Ascending aorta (tissue), 2 donors: ENCODE measurements around the gene DUS2. TPM values are rescaled to one million over a fixed set of nuclear protein-coding genes. Genes with fewer than 3 reads are reported as not detected.

Experiments
- DNase-seq, 2 donors: peaks; one replicate each; pipeline ENCODE4 v3.0.0-alpha.2; 2019; ENCODE audit warnings: low spot score in 2 of 2
- H3K27ac ChIP-seq, 2 donors: fragments of 200-600 bp; sonication (generic); one replicate each; pipeline ENCODE4 v1.5.1; 2016 to 2017; ENCODE audit warnings: mild to moderate bottlenecking in 1 of 2
- H3K27me3 ChIP-seq: fragments of 200-600 bp; sonication (generic); one replicate; pipeline ENCODE4 v1.5.1; 2017
- H3K36me3 ChIP-seq, 2 donors: fragments of 200-600 bp; sonication (generic); one replicate each; pipeline ENCODE4 v1.5.1; 2016
- H3K4me1 ChIP-seq, 2 donors: fragments of 200-600 bp; sonication (generic); one replicate each; pipeline ENCODE4 v1.5.1; 2016 to 2017; ENCODE audit warnings: mild to moderate bottlenecking in 1 of 2
- H3K4me3 ChIP-seq, 2 donors: fragments of 200-600 bp; sonication (generic); one replicate each; pipeline ENCODE4 v1.5.1; 2016 to 2017; ENCODE audit warnings: mild to moderate bottlenecking in 1 of 2
- H3K9me3 ChIP-seq, 2 donors: fragments of 200-600 bp; sonication (generic); one replicate each; pipeline ENCODE4 v1.5.1; 2016
- CTCF ChIP-seq, 3 experiments: fragments of 200-600 bp in 2 of 3; fragments of 450-650 bp in 1 of 3; sonication (generic) in 2 of 3; IDR thresholded peaks; one replicate each; pipeline ENCODE4 v1.5.1; 2016 to 2019; ENCODE audit warnings: antibody characterized with exemption in 3 of 3, mild to moderate bottlenecking in 1 of 3, moderate library complexity in 1 of 3
- intact Hi-C: fragments of 100-400 bp; cut with DNase I; formaldehyde crosslinking; loops from one replicate; pipeline ENCODE4 v1.15.1; 2023
- total RNA-seq: library from RNA; depleted of rRNA; stranded (reverse); fragments of >200 nt; gene quantifications from one replicate; pipeline ENCODE4 v1.1.0, GENCODE V29; 2016

The DUS2 gene
- total RNA-seq, 1 donor from 2014 or later, result 7.6 TPM

- no peaks in the 10 kb centered on the region for H3K27me3 ChIP-seq
- H3K4me1 ChIP-seq, result peaks cover 11 to 26% of the 10 kb centered on the region in 2 donors
- intact Hi-C loops, result no loop called here
- peak overlapping the region in 1 of 2 donors; percentile 93 for H3K27ac ChIP-seq
- no peak for TF ChIP-seq CTCF (IDR thresholded peaks at IDR 0.05)
- no peaks in the 10 kb centered on the region for H3K36me3 ChIP-seq
- H3K4me3 ChIP-seq, result no peak overlapping the region
- no peaks in the 10 kb centered on the region for H3K9me3 ChIP-seq
- DNase-seq, result peak in 1 of 2 donors; percentile 50
Observed at GRCh38 chr16:68062910-68063393, 39.9 kb downstream of the DUS2 start.

GRCh38 chr16:68064791-68065365, 41.8 kb downstream of the DUS2 start:
- peaks cover 11 to 26% of the 10 kb centered on the region in 2 donors for H3K4me1 ChIP-seq

GRCh38 chr16:68065716-68066305, 42.7 kb downstream of the DUS2 start:
- Histone ChIP-seq H3K27me3 (no peaks in the 10 kb centered on the region), H3K4me1 (peaks cover 11 to 26% of the 10 kb centered on the region in 2 donors), H3K36me3 (peaks cover under 1 to 10% of the 10 kb centered on the region in 2 donors), H3K4me3 (no peak overlapping the region), H3K9me3 (no peaks in the 10 kb centered on the region), H3K27ac (peak overlapping the region; percentile 90 to 93)
- DNase-seq, result no peak
- intact Hi-C loops, result loop anchor here (1.0 kb wide), 1 partner anchor 18 kb away; no protein-coding TSS in a partner anchor
- no peak for TF ChIP-seq CTCF (IDR thresholded peaks at IDR 0.05)

More at GRCh38 chr16:68064791-68065365, 41.8 kb downstream of the DUS2 start:
- Histone ChIP-seq H3K27me3 (no peaks in the 10 kb centered on the region), H3K4me3 (no peak overlapping the region), H3K9me3 (no peaks in the 10 kb centered on the region), H3K27ac (peak overlapping the region; percentile 90 to 93), H3K36me3 (peaks cover 0 to under 1% of the 10 kb centered on the region in 2 donors)
- TF ChIP-seq CTCF (IDR thresholded peaks at IDR 0.05), result peak; percentile 56 to 69 (median 64)
- intact Hi-C loops, result loop anchor here (1.0 kb wide), 1 partner anchor 19 kb away; no protein-coding TSS in a partner anchor
- peak in 1 of 2 donors; percentile 85 for DNase-seq

- Histone ChIP-seq H3K4me3 (no peak overlapping the region), H3K36me3 (peaks cover 5 to 16% of the 10 kb centered on the region in 2 donors), H3K4me1 (peaks cover 11 to 26% of the 10 kb centered on the region in 2 donors), H3K9me3 (no peaks in the 10 kb centered on the region), H3K27ac (peak overlapping the region; percentile 90 to 93), H3K27me3 (no peaks in the 10 kb centered on the region)
- no peak for TF ChIP-seq CTCF (IDR thresholded peaks at IDR 0.05)
- no peak for DNase-seq
- intact Hi-C loops, result no loop called here
Observed at GRCh38 chr16:68066763-68067162, 43.7 kb downstream of the DUS2 start.

GRCh38 chr16:68068926-68069325, 45.8 kb downstream of the DUS2 start:
- intact Hi-C loops, result no loop called here
- DNase-seq, result no peak

More at GRCh38 chr16:68068926-68069325, 45.8 kb downstream of the DUS2 start:
- H3K4me1 ChIP-seq, result peaks cover 11 to 26% of the 10 kb centered on the region in 2 donors
- H3K4me3 ChIP-seq, result no peak overlapping the region
- TF ChIP-seq CTCF (IDR thresholded peaks at IDR 0.05), result no peak
- H3K27ac ChIP-seq, result no peak overlapping the region
- H3K36me3 ChIP-seq, result peaks cover 10 to 29% of the 10 kb centered on the region in 2 donors
- no peaks in the 10 kb centered on the region for H3K9me3 ChIP-seq
- no peaks in the 10 kb centered on the region for H3K27me3 ChIP-seq
